Nephron (organoid): Measurements from ENCODE around the gene IL22RA1.

Source experiments
- H3K27ac Mint-ChIP-seq, 3 experiments: 2 replicates each; pipeline ENCODE4 v1.8.0; 2020; ENCODE audit warnings: mixed read lengths in 3 of 3, mild to moderate bottlenecking in 2 of 3, moderate library complexity in 1 of 3
- H3K27me3 Mint-ChIP-seq: 2 replicates; pipeline ENCODE4 v1.8.0; 2021; ENCODE audit warnings: low read depth, mild to moderate bottlenecking, moderate library complexity, mixed read lengths
- H3K36me3 Mint-ChIP-seq: 2 replicates; pipeline ENCODE4 v1.8.0; 2020; ENCODE audit warnings: low read depth, mixed read lengths
- H3K4me1 Mint-ChIP-seq: 2 replicates; pipeline ENCODE4 v1.8.0; 2020; ENCODE audit warnings: mixed read lengths
- H3K4me3 Mint-ChIP-seq, 3 experiments: 2 replicates each; pipeline ENCODE4 v1.8.0; 2020; ENCODE audit warnings: mild to moderate bottlenecking in 3 of 3, mixed read lengths in 3 of 3, moderate library complexity in 2 of 3
- H3K9me3 Mint-ChIP-seq: 2 replicates; pipeline ENCODE4 v1.8.0; 2020; ENCODE audit warnings: mixed read lengths
- TF ChIP-seq, protein P1 (sequence below), 3 experiments: fragments of 200-600 bp; sonication (generic); IDR thresholded peaks; one replicate each; pipeline ENCODE4 v1.5.0; 2021; ENCODE audit warnings: antibody characterized with exemption in 3 of 3; ENCODE audit not compliant: unreplicated experiment in 3 of 3

Gene IL22RA1

DNA sequence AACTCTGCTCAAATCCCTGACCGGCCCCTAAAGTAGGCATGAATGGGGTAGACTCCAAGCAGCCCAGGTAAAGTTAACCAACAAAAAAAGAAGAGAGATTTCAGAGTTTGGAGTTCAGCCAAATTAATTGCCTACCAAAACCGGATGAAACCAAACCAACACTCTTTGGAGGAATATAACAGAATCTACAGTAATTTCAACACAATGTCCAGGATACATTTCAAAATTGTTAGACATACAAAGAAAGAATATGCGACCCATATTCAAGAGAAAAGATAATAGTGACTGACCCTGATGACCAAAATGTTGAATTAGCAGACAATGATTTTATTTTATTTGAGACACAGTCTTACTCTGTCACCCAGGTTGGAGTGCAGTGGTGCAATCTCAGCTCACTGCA, 12.6 kb downstream of the IL22RA1 start:
- peaks cover 13% of the 10 kb centered on the region for H3K9me3 Mint-ChIP-seq
- no peak overlapping the region for H3K4me3 Mint-ChIP-seq
- TF ChIP-seq, protein P1, sequence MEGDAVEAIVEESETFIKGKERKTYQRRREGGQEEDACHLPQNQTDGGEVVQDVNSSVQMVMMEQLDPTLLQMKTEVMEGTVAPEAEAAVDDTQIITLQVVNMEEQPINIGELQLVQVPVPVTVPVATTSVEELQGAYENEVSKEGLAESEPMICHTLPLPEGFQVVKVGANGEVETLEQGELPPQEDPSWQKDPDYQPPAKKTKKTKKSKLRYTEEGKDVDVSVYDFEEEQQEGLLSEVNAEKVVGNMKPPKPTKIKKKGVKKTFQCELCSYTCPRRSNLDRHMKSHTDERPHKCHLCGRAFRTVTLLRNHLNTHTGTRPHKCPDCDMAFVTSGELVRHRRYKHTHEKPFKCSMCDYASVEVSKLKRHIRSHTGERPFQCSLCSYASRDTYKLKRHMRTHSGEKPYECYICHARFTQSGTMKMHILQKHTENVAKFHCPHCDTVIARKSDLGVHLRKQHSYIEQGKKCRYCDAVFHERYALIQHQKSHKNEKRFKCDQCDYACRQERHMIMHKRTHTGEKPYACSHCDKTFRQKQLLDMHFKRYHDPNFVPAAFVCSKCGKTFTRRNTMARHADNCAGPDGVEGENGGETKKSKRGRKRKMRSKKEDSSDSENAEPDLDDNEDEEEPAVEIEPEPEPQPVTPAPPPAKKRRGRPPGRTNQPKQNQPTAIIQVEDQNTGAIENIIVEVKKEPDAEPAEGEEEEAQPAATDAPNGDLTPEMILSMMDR (IDR thresholded peaks at IDR 0.05; ENCODE audit: unreplicated experiment in 3 of 3) = no peak
- H3K27ac Mint-ChIP-seq = no peak overlapping the region
- H3K4me1 Mint-ChIP-seq = no peaks in the 10 kb centered on the region
- peaks cover 11% of the 10 kb centered on the region for H3K27me3 Mint-ChIP-seq
- H3K36me3 Mint-ChIP-seq = no peaks in the 10 kb centered on the region

DNA sequence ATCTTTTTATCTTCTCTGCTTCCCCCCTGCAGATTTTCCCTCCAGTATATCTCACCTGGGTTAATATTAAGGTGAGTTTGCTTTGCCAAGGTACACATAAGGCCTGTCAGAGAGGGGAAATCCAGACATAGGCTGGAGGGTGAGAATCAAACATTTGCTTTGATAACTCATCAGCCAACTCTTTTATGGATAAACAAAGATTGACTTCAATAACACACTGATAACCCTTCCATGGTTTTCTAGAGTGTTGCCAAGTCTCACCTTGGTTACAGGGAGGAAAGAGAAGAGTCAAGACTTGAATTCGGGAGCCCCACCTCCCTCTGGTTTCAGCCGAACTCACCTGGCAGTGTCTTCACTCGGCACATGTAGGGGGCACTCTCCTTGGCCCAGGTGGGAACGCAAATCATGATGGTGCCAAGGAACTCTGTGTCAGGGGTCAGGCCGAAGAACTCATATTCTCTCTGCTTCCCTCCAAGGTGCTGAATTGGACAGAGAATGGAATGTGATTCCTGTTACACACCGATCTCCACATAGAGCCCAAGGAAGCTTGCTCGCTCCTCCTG, 15.1 kb downstream of the IL22RA1 start:
- Mint-ChIP-seq H3K27me3 (peaks cover 11% of the 10 kb centered on the region), H3K27ac (no peak overlapping the region), H3K36me3 (no peaks in the 10 kb centered on the region), H3K4me1 (no peaks in the 10 kb centered on the region), H3K4me3 (no peak overlapping the region), H3K9me3 (peaks cover 13% of the 10 kb centered on the region)
- TF ChIP-seq, protein P1 (IDR thresholded peaks at IDR 0.05; ENCODE audit: unreplicated experiment in 3 of 3) = no peak

DNA sequence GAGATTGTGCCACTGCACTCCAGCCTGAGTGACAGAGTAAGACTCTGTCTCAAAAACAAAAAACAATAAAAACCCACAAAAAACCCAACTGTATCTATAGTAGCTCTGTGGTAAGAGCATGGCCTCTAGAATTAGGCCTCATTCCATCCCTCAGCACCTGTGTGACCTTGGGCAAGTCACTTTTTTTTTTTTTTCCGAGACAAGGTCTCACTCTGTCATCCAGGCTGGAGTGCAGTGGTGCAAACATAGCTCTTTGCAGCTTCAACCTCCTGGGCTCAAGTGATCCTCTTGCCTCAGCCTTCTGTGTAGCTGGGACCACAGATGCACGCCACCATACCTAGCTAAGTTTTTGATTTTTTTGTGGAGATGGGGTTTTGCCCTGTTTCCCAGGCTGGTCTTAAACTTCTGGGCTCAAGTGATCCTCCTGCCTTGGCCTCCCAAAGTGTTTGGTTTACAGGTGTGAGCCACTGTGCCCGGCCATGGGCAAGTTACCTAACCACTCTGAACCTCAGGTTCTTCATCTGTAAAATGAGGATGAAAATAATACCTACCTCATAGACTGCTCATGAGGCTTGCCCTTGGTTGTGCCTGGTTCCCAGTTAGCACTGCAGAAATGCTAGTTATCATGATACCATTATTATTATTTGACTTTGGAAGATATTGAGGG, 15.7 kb downstream of the IL22RA1 start:
- H3K27me3 Mint-ChIP-seq = peaks cover 8% of the 10 kb centered on the region
- H3K36me3 Mint-ChIP-seq = no peaks in the 10 kb centered on the region
- no peaks in the 10 kb centered on the region for H3K4me1 Mint-ChIP-seq
- H3K27ac Mint-ChIP-seq = no peak overlapping the region
- TF ChIP-seq, protein P1 (IDR thresholded peaks at IDR 0.05; ENCODE audit: unreplicated experiment in 3 of 3) = no peak
- no peak overlapping the region for H3K4me3 Mint-ChIP-seq
- peaks cover 13% of the 10 kb centered on the region for H3K9me3 Mint-ChIP-seq

DNA sequence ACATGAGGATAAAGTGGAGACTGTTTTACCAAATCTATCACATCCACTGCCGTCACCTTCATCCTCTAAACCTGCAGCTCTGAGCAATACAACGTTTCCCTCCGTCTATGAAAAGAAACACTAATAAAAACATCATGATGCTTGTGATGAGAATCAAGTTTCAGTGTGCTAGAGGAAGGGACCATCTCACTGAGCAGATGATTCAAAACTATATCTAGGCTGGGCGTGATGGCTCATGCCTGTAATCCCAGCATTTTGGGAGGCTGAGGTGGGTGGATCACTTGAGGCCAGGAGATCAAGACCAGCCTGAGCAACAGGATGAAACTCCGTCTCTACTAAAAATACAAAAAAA, 16.3 kb downstream of the IL22RA1 start:
- no peak overlapping the region for H3K4me3 Mint-ChIP-seq
- no peaks in the 10 kb centered on the region for H3K4me1 Mint-ChIP-seq
- peaks cover 13% of the 10 kb centered on the region for H3K9me3 Mint-ChIP-seq
- no peaks in the 10 kb centered on the region for H3K36me3 Mint-ChIP-seq
- H3K27ac Mint-ChIP-seq = no peak overlapping the region
- peaks cover 14% of the 10 kb centered on the region for H3K27me3 Mint-ChIP-seq
- TF ChIP-seq, protein P1 (IDR thresholded peaks at IDR 0.05; ENCODE audit: unreplicated experiment in 3 of 3) = no peak

DNA sequence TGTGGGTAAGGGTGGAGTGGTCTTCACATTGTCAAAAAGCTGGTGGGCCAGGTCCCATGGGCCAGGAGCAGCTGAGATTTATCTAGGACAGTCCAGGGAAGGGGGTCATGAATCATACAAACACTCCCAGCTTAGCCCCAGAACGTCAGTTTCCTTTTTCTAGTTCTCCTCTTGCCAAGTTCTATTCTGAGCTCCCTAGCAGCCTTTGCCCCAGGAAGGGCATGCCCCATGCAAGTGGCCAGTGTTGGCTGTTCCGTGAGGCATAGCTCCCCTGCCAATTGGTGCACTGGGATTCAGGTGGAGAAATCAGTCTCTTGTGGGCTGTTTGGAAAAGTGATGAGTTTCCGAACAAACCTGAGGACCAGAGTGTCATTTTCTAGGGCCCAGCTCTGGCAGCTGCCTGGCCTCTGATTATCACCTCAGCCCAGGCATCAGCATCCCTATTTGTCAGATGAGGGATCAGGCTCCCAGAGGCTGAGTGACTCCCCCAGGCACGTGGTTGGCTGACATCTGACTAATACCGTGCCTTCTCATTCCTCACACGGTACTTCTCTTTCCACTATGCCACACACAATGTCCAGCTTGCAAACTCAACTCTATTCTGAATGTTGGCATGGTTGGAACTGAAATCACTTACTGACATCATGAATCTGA, 16.8 kb downstream of the IL22RA1 start:
- H3K4me3 Mint-ChIP-seq = no peak overlapping the region
- peaks cover 15% of the 10 kb centered on the region for H3K27me3 Mint-ChIP-seq
- H3K27ac Mint-ChIP-seq = no peak overlapping the region
- TF ChIP-seq, protein P1 (IDR thresholded peaks at IDR 0.05; ENCODE audit: unreplicated experiment in 3 of 3) = no peak
- H3K4me1 Mint-ChIP-seq = no peaks in the 10 kb centered on the region
- H3K9me3 Mint-ChIP-seq = peaks cover 8% of the 10 kb centered on the region
- H3K36me3 Mint-ChIP-seq = no peaks in the 10 kb centered on the region
